Skeletal muscle satellite cell (primary cell): Measurements from ENCODE around the gene SPECC1.
"Not testable (repeated sequence)": the region's sequence is repeated elsewhere in the genome, so short reads cannot be mapped to it uniquely, and the experiment has no call there.

ENCODE experiments used
- H3K27me3 ChIP-seq: 2 replicates; pipeline ENCODE4 v1.7.0; 2013; ENCODE audit warnings: low read length; ENCODE audit not compliant: control insufficient read depth, insufficient read depth
- H3K36me3 ChIP-seq: 2 replicates; pipeline ENCODE4 v1.7.0; 2013; ENCODE audit warnings: mild to moderate bottlenecking, control low read depth, low read length; ENCODE audit not compliant: insufficient read depth
- H3K4me1 ChIP-seq: 2 replicates; pipeline ENCODE4 v1.7.0; 2013; ENCODE audit warnings: low read length; ENCODE audit not compliant: control insufficient read depth, insufficient read depth
- H3K4me2 ChIP-seq: 2 replicates; pipeline ENCODE4 v1.7.0; 2013; ENCODE audit warnings: mild to moderate bottlenecking, low read length
- H3K4me3 ChIP-seq: 2 replicates; pipeline ENCODE4 v1.7.0; 2013; ENCODE audit warnings: low read length
- H3K9ac ChIP-seq: 2 replicates; pipeline ENCODE4 v1.7.0; 2013; ENCODE audit warnings: mild to moderate bottlenecking, low read depth, low read length, moderate library complexity
- H3K9me3 ChIP-seq: replicated peaks from 2 replicates; pipeline ENCODE4 v1.7.0; 2013; ENCODE audit warnings: mild to moderate bottlenecking, control low read depth, low read length

Gene SPECC1

DNA sequence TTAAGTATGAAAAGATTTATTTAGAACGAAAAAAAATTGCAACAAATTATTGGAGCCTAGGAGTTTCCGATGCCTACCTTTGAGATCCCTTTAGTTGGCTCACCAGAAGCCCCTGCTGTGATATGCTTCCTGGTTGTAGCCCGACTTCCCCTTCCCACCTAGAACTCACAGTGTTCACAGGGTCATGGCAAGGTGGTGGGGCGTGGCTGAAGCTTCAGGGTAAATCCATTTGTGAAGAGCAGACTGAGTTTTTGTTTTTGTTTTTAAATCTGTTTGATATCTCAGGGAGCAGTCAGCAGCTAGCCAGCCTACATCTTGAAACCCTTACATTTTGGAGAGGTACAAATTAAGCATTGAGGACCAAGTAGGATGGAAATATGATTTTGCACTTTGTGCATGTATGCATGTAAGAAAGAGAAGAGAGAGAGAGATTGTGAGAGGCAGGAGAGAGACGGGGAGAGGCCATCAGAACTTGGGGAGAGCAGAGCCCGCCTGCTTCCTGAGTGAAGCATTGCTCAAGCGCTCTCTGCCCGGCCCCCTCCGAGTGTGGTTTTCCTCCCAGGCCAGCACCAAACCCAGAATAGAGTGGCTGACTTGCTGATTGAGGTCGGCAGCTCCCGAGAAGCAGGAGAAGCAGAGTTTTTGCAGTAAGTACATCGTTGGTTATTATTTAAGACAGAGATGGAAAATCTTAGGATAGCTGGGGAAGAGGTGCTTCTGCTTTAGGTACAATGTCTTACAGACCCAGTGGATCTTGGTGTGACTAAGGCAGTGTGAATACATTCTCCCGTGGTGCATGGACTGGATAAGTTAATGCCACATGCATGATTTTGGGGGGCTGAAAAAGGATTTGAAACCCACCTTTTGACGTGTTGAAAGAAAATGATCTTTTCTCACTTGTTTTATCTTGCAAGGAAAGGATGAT is 64.2 kb downstream of the SPECC1 start:
- Histone ChIP-seq H3K9ac (no peak overlapping the region), H3K27me3 (peaks cover 42% of the 10 kb centered on the region)

GRCh38 chr17:20074001-20074400 is 64.8 kb downstream of the SPECC1 start:
- Histone ChIP-seq H3K9ac (no peak overlapping the region), H3K4me2 (no peak overlapping the region), H3K36me3 (no peaks in the 10 kb centered on the region), H3K4me1 (no peaks in the 10 kb centered on the region), H3K9me3 (no peaks in the 10 kb centered on the region), H3K27me3 (peaks cover 41% of the 10 kb centered on the region), H3K4me3 (no peak overlapping the region)

More for the DNA sequence above, 64.2 kb downstream of the SPECC1 start:
- Histone ChIP-seq H3K9me3 (no peaks in the 10 kb centered on the region), H3K4me1 (no peaks in the 10 kb centered on the region), H3K4me3 (no peak overlapping the region), H3K36me3 (no peaks in the 10 kb centered on the region), H3K4me2 (no peak overlapping the region)

- H3K27me3 ChIP-seq: peaks cover 39% of the 10 kb centered on the region
- H3K4me3 ChIP-seq: no peak overlapping the region
- H3K4me2 ChIP-seq: no peak overlapping the region
- no peaks in the 10 kb centered on the region for H3K9me3 ChIP-seq
- H3K9ac ChIP-seq: no peak overlapping the region
- no peaks in the 10 kb centered on the region for H3K4me1 ChIP-seq
- H3K36me3 ChIP-seq: no peaks in the 10 kb centered on the region
Measured at GRCh38 chr17:20074489-20074888, 65.3 kb downstream of the SPECC1 start.

DNA sequence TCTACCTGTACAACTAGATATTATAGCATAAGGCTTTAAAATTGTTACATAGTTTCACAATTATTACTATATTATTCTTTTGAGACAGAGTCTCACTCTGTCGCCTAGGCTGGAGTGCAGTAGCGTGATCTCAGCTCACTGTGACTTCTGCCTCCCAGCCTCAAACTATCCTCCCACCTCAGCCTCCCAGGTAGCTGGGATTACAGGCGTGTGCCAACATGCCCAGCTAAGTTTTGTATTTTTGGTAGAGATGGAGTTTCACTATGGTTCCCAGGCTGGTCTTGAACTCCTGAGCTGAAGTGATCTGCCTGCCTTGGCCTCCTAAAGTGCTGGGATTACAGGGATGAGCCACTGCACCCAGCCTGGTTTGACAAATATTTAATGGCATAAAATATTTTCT is 67.0 kb downstream of the SPECC1 start:
- not testable (repeated sequence) for H3K4me2 ChIP-seq, H3K36me3 ChIP-seq, H3K4me1 ChIP-seq, H3K9ac ChIP-seq, H3K4me3 ChIP-seq, H3K9me3 ChIP-seq
- H3K27me3 ChIP-seq: peaks cover 50% of the 10 kb centered on the region

DNA sequence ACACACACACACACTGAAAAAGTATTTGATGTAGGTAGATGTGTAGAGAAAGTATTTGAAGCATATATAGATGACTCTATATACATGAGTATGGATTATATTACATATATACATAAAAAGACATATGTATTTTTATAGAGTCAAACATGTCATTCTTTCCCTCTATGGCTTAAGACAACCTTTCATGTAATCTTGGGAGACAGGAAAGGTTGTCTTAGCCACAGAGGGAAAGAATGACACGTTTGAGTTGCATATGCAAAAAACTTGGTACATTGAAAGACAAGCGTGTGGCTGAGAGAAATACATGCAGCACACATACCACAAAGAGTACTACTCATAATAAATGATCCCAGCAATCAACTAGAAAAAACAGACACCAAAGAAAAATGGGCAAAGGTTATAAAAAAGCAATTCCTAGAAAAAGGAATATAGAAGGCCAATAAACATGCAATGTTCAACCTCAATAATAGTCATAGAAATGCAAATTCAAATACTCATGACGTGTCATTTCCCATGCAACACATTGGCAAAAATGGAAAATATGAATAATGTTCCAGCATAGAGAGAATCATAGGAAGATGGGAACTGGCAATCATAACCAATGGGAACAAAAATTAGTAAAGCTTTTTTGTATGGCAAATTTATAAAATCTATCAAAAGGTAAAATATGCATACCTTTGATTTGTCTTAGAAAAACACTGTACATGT is 69.0 kb downstream of the SPECC1 start:
- Histone ChIP-seq H3K27me3 (peaks cover 41% of the 10 kb centered on the region), H3K36me3 (no peaks in the 10 kb centered on the region), H3K9me3 (no peaks in the 10 kb centered on the region), H3K4me2 (no peak overlapping the region), H3K4me1 (no peaks in the 10 kb centered on the region), H3K4me3 (no peak overlapping the region), H3K9ac (no peak overlapping the region)

GRCh38 chr17:20080513-20080912 is 71.4 kb downstream of the SPECC1 start:
- Histone ChIP-seq H3K4me3 (no peak overlapping the region), H3K27me3 (peaks cover 27% of the 10 kb centered on the region), H3K9me3 (no peaks in the 10 kb centered on the region), H3K4me1 (no peaks in the 10 kb centered on the region), H3K36me3 (no peaks in the 10 kb centered on the region), H3K4me2 (no peak overlapping the region), H3K9ac (no peak overlapping the region)

- H3K36me3 ChIP-seq: no peaks in the 10 kb centered on the region
- H3K9ac ChIP-seq: no peak overlapping the region
- no peak overlapping the region for H3K4me2 ChIP-seq
- no peak overlapping the region for H3K4me3 ChIP-seq
- H3K9me3 ChIP-seq: no peaks in the 10 kb centered on the region
- no peaks in the 10 kb centered on the region for H3K4me1 ChIP-seq
- H3K27me3 ChIP-seq: peaks cover 18% of the 10 kb centered on the region
Measured at GRCh38 chr17:20083156-20083859, 74.1 kb downstream of the SPECC1 start.

DNA sequence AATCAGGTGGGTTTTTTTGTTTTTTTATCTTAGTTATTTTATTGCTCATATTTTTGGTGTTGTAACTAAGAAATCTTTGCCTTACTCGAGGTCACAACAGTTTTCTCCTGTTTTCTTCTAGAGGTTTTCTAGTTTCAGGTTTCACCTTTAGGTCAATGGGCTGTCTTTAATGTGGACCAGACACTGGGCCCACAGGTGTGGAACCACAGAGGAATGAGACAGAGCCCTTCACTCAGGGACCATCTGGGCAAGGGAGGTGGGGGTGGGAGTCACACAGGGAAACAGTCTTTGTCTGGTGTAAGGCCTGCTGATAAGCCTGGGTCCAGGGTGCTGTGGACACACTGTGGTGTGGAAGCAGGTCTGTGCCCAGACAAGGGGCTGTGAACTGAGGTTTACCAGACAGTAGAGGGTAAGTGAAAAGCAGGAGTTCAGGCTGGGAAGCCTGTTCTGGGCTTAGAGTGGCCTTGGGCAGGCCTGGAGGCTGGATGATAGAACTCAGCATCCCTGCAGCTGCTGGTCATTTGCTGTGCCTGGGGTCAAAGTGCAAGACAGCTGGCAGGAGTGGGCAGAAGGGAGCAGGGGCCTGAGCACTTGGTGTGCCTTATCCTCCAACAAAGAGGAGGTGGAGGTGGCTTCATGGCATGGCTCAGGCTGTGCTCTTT is 75.6 kb downstream of the SPECC1 start:
- H3K4me2 ChIP-seq: no peak overlapping the region
- H3K9me3 ChIP-seq: no peaks in the 10 kb centered on the region
- peaks cover 14% of the 10 kb centered on the region for H3K27me3 ChIP-seq
- no peak overlapping the region for H3K9ac ChIP-seq
- no peaks in the 10 kb centered on the region for H3K36me3 ChIP-seq
- H3K4me1 ChIP-seq: no peaks in the 10 kb centered on the region
- no peak overlapping the region for H3K4me3 ChIP-seq

DNA sequence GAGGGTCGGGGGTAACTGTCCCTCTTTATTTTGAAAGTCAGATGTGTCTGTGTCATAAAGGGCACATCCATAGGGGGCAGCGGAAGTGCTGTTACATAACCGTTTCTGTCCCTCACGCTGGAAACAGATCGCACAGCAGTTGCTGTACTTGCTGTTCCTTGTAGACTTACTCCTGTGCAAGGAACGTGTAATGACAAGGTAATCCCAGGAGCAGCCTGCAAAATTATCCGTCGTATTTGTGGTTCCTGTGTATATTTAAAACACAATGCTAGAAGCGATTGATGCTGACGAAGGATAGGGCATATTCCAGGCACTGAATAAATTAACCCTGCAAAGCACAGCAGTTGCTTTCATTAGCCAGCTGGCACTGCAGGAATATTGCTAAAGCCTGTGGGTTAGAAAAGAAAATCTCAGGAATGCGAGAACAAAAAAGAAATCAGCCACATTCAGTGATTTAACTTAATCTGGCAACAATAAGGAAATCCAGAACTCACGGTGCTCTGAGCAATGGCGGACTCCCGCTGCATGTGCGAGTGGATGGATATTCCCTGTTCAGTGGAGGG is 76.2 kb downstream of the SPECC1 start:
- no peak overlapping the region for H3K4me3 ChIP-seq
- peaks cover 12% of the 10 kb centered on the region for H3K27me3 ChIP-seq
- H3K4me2 ChIP-seq: no peak overlapping the region
- H3K9ac ChIP-seq: no peak overlapping the region
- H3K4me1 ChIP-seq: no peaks in the 10 kb centered on the region
- H3K9me3 ChIP-seq: no peaks in the 10 kb centered on the region
- no peaks in the 10 kb centered on the region for H3K36me3 ChIP-seq

- Histone ChIP-seq H3K27me3 (peaks cover 16% of the 10 kb centered on the region), H3K9me3 (no peaks in the 10 kb centered on the region), H3K4me2 (no peak overlapping the region), H3K36me3 (no peaks in the 10 kb centered on the region), H3K9ac (no peak overlapping the region), H3K4me1 (no peaks in the 10 kb centered on the region), H3K4me3 (no peak overlapping the region)
Measured at GRCh38 chr17:20086416-20087076, 77.4 kb downstream of the SPECC1 start.
